LNCaP clone FGC (cell line): Measurements from ENCODE around the gene NEK7.

ENCODE experiments used
- DNase-seq: peaks from one replicate; pipeline ENCODE4 v3.0.0-alpha.2; 2011; ENCODE audit warnings: low read depth
- H3K4me3 ChIP-seq: 2 replicates; pipeline ENCODE4 v1.5.1; 2011; ENCODE audit warnings: mild to moderate bottlenecking, low read depth, low read length, control low read depth
- TF ChIP-seq, protein P1 (sequence below): IDR thresholded peaks from 2 replicates; pipeline ENCODE4 v1.5.1; 2012; ENCODE audit warnings: mild to moderate bottlenecking; ENCODE audit not compliant: control insufficient read depth, insufficient read depth; ENCODE audit errors: extremely low read depth

NEK7 gene

DNA sequence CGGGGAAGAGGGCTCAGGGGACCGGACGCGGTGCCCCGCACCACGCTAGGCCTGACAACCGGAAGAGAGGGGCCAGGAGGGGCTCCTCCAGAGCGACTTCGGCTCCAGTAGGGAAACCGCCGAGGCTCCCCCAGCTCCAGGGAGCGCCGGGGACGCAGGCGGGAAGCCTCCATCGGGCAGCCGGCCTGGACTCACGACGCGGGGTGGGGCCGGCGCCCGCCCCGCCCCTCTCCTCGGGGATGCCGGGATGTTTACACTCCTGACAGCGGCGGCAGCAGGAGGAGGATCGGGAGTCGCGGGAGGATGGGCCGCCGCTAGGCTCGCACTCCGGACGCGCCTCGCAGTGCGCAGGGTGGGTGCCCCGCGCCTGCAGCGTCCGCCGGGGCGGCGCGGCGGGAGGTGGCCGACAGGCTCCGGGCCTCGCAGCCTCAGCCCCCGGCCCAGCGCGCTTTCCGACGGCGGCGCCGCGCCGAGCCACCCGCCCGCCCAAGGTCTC, at the start of gene NEK7:
Gene NEK7 (plus strand): TSS at position 254 of the 496 bp plus-strand sequence. CDS start 75,583 bp downstream, outside the sequence.
- no peak for DNase-seq
- TF ChIP-seq, protein P1, sequence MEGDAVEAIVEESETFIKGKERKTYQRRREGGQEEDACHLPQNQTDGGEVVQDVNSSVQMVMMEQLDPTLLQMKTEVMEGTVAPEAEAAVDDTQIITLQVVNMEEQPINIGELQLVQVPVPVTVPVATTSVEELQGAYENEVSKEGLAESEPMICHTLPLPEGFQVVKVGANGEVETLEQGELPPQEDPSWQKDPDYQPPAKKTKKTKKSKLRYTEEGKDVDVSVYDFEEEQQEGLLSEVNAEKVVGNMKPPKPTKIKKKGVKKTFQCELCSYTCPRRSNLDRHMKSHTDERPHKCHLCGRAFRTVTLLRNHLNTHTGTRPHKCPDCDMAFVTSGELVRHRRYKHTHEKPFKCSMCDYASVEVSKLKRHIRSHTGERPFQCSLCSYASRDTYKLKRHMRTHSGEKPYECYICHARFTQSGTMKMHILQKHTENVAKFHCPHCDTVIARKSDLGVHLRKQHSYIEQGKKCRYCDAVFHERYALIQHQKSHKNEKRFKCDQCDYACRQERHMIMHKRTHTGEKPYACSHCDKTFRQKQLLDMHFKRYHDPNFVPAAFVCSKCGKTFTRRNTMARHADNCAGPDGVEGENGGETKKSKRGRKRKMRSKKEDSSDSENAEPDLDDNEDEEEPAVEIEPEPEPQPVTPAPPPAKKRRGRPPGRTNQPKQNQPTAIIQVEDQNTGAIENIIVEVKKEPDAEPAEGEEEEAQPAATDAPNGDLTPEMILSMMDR: no peak
- peak within 1 kb of the TSS; percentile 82 for H3K4me3 ChIP-seq

DNA sequence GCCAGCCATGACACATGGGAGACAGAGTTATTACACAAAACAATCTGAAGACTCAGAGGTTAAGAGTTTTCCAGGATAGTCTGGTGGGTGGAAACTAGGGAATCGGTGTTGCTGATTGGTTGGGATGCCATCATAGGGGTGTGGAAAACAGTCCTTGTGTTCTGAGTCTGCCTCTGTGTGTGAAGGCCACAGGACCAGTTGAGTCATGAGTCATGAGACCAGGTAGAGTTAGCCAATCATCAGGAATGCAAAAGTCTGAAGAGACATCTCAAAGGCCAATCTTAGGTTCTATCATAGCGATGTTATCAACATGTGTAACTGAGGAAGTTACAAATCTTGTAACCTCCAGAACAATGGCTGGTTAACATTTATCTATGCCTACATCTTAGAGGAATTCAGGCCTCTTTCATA, 49.7 kb upstream of the NEK7 start:
- TF ChIP-seq, protein P1: no peak
- DNase-seq: no peak
- no peak overlapping the region for H3K4me3 ChIP-seq

DNA sequence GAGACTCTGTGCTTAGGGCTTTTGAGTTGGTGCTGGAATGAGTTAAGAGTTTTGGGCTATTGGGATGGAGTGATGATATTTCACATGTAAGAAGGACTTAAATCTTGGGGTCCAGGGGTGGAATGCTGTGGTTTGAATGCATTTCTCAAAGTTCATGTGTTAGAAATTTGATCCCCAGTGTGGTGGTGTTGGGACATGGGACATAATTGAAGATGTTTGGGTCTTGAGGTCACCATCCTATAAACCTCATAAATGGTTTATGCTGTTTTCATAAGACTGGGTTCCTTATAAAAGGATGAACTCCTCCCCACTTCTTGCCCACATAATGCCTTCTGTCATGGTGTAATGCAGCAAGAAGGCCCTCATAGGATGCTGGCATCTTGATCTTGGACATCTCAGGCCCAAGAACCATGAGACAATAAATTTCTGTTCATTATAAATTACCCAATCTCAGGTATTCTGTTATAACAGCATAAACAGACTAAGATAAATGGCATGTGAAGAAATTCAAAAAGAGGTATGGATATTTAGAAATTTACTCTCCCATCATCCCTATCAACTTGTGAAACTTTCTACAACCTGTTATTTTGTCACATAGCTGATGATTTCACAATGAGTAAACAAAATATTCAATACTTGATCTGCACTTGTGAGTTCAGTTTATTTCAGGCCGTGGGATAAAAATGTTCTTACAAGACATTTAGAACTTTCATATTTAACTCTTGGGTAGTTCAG, 48.0 kb upstream of the NEK7 start:
- no peak overlapping the region for H3K4me3 ChIP-seq
- TF ChIP-seq, protein P1: no peak
- DNase-seq: no peak

DNA sequence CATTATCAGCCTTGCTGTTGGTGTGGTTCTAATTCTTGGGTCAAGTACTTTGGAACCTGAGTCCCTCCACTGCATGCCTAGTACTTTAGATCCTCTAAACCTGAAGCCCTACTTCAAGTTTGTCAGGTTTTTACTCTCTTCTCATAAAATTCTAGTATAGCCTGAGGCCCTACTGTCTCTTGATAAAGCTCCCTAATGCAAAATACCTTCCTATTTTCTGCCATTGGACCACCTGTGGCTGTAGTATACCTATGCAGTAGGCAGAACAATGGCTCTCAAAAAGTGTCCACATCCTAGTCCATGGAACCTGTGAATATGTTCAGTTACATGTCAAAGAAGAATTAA, 47.5 kb upstream of the NEK7 start:
- TF ChIP-seq, protein P1: no peak
- no peak overlapping the region for H3K4me3 ChIP-seq
- no peak for DNase-seq

DNA sequence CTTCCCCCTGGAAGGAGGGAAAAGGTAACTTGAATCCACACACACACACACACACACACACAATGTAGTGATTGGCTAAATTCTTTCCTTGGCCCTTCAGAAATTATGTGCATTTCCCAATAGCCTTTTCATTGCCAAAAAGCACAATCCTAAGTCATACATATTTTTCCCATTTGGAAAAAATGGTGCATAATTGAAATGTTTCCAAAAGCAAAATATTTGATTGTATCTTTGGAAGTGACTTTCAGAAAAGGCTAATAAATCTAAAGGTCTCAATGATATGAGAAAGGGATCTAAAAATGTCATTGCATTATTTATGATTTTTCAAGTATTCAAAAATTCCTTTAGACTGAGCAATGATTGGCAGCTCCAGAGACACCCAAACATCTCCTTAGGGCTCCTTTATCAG, 43.5 kb upstream of the NEK7 start:
- no peak for DNase-seq
- no peak overlapping the region for H3K4me3 ChIP-seq
- TF ChIP-seq, protein P1: no peak

DNA sequence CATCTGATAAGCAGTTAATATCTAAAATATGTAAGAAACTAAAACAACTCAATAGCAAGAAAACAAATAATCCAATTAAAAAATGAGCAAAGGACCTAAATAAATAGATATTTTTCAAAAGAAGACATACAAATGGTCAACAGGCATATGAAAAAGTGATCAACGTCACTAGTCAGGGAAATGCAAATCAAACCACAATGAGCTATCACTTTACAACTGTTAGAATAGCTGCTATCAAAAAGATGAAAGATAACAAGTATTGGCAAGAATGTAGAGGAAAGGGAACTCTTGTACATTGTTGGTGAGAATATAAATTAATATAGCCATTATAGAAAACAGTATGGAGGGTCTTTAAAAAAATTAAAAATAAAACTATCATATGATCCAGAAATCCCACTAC, 40.7 kb upstream of the NEK7 start:
- TF ChIP-seq, protein P1: no peak
- H3K4me3 ChIP-seq: no peak overlapping the region
- no peak for DNase-seq

DNA sequence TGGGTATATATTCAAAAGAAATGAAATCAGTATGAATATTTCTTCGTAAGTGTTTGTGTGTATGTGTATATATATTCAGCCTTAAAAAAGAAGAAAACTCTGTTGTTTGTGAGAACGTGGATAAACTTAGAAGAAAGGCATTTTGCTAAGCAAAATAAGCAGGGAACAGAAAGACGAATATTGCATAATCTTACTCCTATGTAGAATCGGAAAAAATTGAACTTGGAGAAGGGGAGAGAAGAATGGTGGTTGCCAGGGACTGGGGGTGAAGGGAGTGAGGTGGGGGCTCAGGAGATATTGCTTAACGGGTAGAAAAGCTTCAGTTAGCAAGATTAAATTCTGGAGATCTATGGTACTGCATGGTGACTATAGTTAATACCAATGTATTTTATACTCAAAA, 40.3 kb upstream of the NEK7 start:
- no peak for DNase-seq
- TF ChIP-seq, protein P1: no peak
- no peak overlapping the region for H3K4me3 ChIP-seq
